ENCODE measurements around the gene TP73. TPM values are rescaled to one million over a fixed set of nuclear protein-coding genes. Genes with fewer than 3 reads are reported as not detected.

Gene TP73
- total and polyA plus RNA-seq, 7 donors, result under 0.01 to 0.13 (median 0.01) TPM; not detected in 4

GRCh38 chr1:3711780-3712451 is 59.6 kb downstream of the TP73 start:
- H3K27ac ChIP-seq, result no peak overlapping the region
- no peaks in the 10 kb centered on the region for H3K9me3 ChIP-seq
- 27 to 52% (median 37%) methylated on average over 23 to 24 of the region's 24 CpGs for WGBS, 3 donors
- no peaks in the 10 kb centered on the region for H3K36me3 ChIP-seq (ENCODE audit: insufficient read depth in 1 of 2, low read depth in 1 of 2)
- no peak for ATAC-seq
- no peak overlapping the region for H3K4me3 ChIP-seq
- intact Hi-C loops (cut with DNase I), result no loop called here
- peaks cover 0 to 4% (median 3%) of the 10 kb centered on the region in 3 donors for H3K27me3 ChIP-seq (ENCODE audit: insufficient read depth in 3 of 3, low read length in 2 of 3)
- peaks cover 29% of the 10 kb centered on the region for H3K4me1 ChIP-seq
- no peak for TF ChIP-seq CTCF (IDR thresholded peaks at IDR 0.05)
- DNase-seq, result no peak

- peak in 2 of 4 donors; percentile 8 to 13 for ATAC-seq
- Histone ChIP-seq H3K4me3 (no peak overlapping the region), H3K27ac (no peak overlapping the region), H3K9me3 (no peaks in the 10 kb centered on the region), H3K36me3 (ENCODE audit: insufficient read depth in 1 of 2, low read depth in 1 of 2) (no peaks in the 10 kb centered on the region), H3K4me1 (peaks cover 29% of the 10 kb centered on the region), H3K27me3 (ENCODE audit: insufficient read depth in 3 of 3, low read length in 2 of 3) (peaks cover 0 to 3% (median 0%) of the 10 kb centered on the region in 3 donors)
- DNase-seq, result peak in 1 of 2 donors; percentile 66
- intact Hi-C loops (cut with DNase I), result no loop called here
- WGBS, 3 donors, result 48 to 75% (median 55%) methylated on average over 18 to 19 of the region's 19 CpGs
- TF ChIP-seq CTCF (IDR thresholded peaks at IDR 0.05), result no peak
These were observed 60.5 kb downstream of the TP73 start for GRCh38 chr1:3712573-3713535.

GRCh38 chr1:3713840-3714239 is 61.5 kb downstream of the TP73 start:
- ATAC-seq, result no peak
- peak overlapping the region; percentile 58 for H3K27ac ChIP-seq
- H3K9me3 ChIP-seq, result no peaks in the 10 kb centered on the region
- TF ChIP-seq CTCF (IDR thresholded peaks at IDR 0.05), result no peak
- peaks cover 0 to 3% (median 0%) of the 10 kb centered on the region in 3 donors for H3K27me3 ChIP-seq (ENCODE audit: insufficient read depth in 3 of 3, low read length in 2 of 3)
- H3K4me3 ChIP-seq, result no peak overlapping the region
- 42 to 78% (median 48%) methylated on average over 7 of the region's 7 CpGs for WGBS, 3 donors
- intact Hi-C loops (cut with DNase I), result no loop called here
- peaks cover 29% of the 10 kb centered on the region for H3K4me1 ChIP-seq
- DNase-seq, result no peak
- no peaks in the 10 kb centered on the region for H3K36me3 ChIP-seq (ENCODE audit: insufficient read depth in 1 of 2, low read depth in 1 of 2)

DNA sequence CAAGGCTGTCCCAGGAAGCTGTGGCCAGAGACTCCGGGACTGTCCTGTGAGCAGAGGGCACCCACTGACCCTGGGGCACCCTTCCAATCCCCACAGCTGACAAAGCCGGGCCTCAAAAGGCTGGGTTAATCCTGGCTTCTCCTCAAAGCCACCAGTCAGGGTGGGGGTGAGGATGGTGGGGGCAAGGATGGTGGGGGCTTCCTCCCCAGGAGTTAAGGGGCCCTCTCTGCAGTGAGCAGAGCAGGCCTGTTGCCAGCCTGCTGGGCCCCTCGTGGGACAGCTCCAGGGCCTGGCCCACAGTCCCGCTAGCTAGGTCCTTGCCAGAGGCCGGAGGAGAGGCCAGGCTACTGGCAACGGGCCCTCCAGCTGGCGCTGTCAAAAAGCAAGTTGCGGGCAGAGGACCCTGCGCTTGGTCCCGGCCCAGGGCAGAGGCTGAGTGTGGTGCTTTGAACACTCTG is 62.0 kb downstream of the TP73 start:
- H3K36me3 ChIP-seq (ENCODE audit: insufficient read depth in 1 of 2, low read depth in 1 of 2), result no peaks in the 10 kb centered on the region
- intact Hi-C loops (cut with DNase I), result no loop called here
- no peaks in the 10 kb centered on the region for H3K9me3 ChIP-seq
- DNase-seq, result peak; percentile 54 to 86
- peak overlapping the region; percentile 15 for H3K4me3 ChIP-seq
- H3K27me3 ChIP-seq (ENCODE audit: insufficient read depth in 3 of 3, low read length in 2 of 3), result peaks cover 0 to 3% (median 0%) of the 10 kb centered on the region in 3 donors
- peak overlapping the region; percentile 58 for H3K27ac ChIP-seq
- TF ChIP-seq CTCF (IDR thresholded peaks at IDR 0.05), result no peak
- peak; percentile 78 to 92 (median 86) for ATAC-seq
- peaks cover 29% of the 10 kb centered on the region for H3K4me1 ChIP-seq
- WGBS, 3 donors, result 24 to 33% (median 31%) methylated on average over 10 of the region's 10 CpGs

Data from psoas muscle (tissue), 8 donors.